Stimulated activated CD8-positive, alpha-beta memory T cell treated with anti-CD3 and anti-CD28 coated beads, Interleukin-15, amount 100 ng/mL, for 1 hour (primary cell): Measurements from ENCODE around the gene SMS.

Source experiments
- DNase-seq: peaks from one replicate; pipeline ENCODE4 v3.0.0-alpha.2; 2020; ENCODE audit warnings: low read depth

Gene SMS

GRCh38 chrX:22039541-22039940 lies 99.0 kb downstream of the SMS start:
- DNase-seq: no peak

GRCh38 chrX:22040184-22040583 lies 99.7 kb downstream of the SMS start:
- DNase-seq: no peak

- no peak for DNase-seq
These were observed 101.5 kb downstream of the SMS start for GRCh38 chrX:22041907-22042530.

- no peak for DNase-seq
These were observed 103.4 kb downstream of the SMS start for GRCh38 chrX:22043872-22044271.
